GM21786 (cell line): ENCODE data around the gene BMP4.
"Not testable (repeated sequence)": the region's sequence is repeated elsewhere in the genome, so short reads cannot be mapped to it uniquely, and the experiment has no call there.

Source experiments
- ATAC-seq: cut with Tn5 transposase; IDR thresholded peaks from one replicate; pipeline ENCODE4 v1.9.1; 2021; ENCODE audit not compliant: unreplicated experiment

The BMP4 gene

DNA sequence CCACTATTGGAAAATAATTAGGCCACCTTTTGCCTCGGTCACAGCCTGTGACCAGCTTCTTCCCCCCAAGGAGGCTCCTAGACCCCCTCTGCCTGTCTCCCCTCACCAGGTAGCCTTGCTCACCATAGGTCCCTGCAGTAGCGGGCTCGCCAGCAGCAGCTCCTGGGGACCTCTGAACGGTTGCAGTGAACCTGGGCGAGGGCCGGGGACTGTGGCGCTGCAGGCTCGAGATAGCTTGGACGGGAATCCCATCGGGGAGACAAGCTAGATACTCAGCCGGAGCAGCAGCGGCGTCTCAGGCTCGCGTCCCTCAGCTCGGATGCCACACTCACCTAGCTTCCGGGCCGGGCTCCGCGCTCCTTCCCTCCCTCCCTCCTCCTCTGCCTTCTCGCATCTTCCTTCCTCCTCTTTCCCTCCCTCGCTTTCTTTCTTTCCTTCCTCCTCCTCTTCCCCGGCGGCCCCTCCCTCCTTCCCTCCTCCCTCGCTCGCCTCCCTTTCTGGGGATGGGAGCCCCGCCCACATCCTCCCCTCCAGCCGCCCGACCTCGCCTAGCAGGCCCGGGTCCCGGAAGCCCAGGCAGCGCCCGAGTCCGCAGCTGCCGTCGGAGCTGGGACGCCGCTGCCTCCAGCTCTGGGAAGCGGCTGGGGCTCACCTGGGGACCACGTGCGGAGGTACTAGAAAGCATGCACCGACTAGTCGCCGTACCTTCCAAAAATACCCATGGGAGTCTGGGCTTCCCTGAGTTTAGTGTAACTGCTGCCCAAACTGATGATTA lies at the start of gene BMP4:
TSS of gene BMP4 (minus strand) at position 399 of the 775 bp plus-strand sequence. CDS start 4,603 bp downstream, outside the sequence.
- no peak for ATAC-seq

GRCh38 chr14:54003064-54003463 lies 46.4 kb upstream of the BMP4 start:
- ATAC-seq = no peak

- ATAC-seq = no peak
Measured at GRCh38 chr14:54002653-54003052, 46.0 kb upstream of the BMP4 start.

DNA sequence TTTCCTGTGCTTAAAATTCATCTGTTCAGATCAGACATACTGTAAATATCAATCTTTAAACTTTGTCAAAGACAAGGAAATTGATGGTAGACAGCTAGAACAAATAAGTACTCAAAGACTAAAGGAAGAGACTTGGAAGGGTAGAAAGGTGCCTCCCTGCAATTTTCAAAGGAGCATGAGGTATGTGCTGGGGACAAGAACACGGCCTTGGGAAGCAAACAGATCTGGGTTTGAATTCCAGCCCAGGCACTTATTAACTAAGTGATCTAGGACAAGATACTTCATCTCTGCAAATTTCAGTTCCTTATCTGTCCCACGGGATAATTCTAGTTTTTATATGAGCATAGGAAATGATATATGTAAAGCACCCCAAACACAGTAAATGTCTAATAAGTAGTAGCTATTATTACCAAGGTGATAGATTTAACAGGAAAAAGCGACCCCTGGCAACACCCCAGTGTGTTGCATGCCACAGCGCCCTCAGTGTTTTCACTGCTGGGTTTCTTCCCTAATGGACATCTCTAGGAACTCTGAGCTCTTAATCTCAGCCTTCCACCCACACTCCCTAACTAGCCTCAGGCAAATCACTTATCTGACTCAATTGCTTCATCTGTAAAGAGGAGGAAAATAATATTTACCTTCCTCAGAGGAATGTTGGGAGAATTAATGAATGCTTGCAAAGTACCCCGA lies 44.7 kb upstream of the BMP4 start:
- no peak for ATAC-seq

DNA sequence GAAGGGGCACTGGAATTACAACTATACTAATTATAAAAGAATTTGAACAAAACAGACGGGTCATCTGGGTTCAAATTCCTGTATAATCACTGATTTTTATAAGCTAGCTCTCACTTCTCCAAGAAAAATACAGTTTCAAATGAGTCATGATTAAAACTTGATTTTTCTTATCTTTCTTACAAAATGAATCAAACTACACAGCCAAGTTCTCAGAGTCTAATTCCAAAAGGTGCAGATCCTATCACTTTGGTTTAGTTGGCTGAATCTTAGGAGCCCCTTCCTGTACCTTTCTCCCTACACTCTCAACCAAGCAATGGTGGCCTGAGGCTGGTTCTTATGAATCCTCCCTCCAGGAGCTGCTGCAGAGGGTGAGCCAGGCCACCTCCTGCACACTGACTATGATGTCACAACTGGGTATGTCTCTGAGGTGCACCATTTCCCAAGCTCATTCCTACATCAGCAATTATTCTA lies 43.8 kb upstream of the BMP4 start:
- ATAC-seq = no peak

GRCh38 chr14:53999061-53999488 lies 42.5 kb upstream of the BMP4 start:
- ATAC-seq = no peak

- no peak for ATAC-seq
Measured at GRCh38 chr14:53996041-53996440, 39.4 kb upstream of the BMP4 start.

GRCh38 chr14:53993920-53994607 lies 37.4 kb upstream of the BMP4 start:
- no peak for ATAC-seq

GRCh38 chr14:53990978-53991377 lies 34.4 kb upstream of the BMP4 start:
- no peak for ATAC-seq

- ATAC-seq = not testable (repeated sequence)
Measured at GRCh38 chr14:53986718-53987117, 30.1 kb upstream of the BMP4 start.

DNA sequence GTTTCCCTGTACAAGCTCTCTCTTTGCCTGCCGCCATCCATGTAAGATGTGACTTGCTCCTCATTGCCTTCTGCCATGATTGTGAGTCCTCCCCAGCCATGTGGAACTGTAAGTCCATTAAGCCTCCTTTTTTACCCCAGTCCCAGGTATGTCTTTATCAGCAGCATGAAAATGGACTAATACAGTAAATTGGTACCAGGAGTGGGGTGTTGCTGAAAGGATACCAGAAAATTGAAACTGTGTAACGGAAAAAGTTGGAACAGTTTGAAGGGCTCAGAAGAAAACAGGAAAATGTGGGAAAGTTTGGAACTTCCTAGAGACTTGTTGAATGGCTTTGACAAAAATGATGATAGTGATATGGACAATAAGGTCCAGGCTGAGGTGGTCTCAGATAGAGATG lies 28.3 kb upstream of the BMP4 start:
- ATAC-seq = not testable (repeated sequence)

DNA sequence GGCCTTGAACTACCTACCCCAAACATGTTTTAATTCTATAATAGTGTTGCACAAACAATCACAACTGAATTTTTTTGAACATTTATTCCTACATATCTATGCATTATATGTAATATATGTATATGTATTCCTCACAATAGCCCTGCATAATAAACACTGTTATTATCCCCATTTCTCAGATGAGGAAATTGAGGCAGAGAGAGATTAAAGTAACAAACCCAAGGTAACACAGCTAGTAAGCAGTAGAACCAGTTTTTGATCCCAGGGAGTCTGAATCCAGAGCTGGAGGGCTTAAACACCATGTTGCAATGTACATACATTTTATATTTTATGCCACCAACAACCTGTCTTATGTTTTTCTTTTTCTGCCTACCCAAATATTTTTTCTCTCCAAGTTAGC lies 26.5 kb upstream of the BMP4 start:
- ATAC-seq = no peak

DNA sequence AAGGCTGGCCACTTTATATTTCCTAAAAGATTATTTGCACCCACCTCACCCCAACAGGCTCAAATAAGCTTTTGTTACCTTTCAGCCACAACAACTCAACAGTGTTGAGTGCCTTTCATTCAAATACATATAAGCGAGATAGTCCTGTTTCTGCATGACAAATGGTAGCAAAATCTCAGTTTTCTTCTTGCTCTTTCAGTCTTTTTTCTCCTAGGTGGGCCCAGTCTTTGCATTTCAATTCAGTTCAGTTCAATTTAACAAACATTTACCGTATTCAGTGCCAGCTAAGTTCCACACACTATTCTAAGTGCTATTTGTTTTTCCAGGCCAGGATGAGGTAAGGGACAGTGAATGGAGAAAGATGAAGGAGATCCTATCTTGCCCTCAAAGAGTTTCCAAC lies 25.9 kb upstream of the BMP4 start:
- no peak for ATAC-seq

DNA sequence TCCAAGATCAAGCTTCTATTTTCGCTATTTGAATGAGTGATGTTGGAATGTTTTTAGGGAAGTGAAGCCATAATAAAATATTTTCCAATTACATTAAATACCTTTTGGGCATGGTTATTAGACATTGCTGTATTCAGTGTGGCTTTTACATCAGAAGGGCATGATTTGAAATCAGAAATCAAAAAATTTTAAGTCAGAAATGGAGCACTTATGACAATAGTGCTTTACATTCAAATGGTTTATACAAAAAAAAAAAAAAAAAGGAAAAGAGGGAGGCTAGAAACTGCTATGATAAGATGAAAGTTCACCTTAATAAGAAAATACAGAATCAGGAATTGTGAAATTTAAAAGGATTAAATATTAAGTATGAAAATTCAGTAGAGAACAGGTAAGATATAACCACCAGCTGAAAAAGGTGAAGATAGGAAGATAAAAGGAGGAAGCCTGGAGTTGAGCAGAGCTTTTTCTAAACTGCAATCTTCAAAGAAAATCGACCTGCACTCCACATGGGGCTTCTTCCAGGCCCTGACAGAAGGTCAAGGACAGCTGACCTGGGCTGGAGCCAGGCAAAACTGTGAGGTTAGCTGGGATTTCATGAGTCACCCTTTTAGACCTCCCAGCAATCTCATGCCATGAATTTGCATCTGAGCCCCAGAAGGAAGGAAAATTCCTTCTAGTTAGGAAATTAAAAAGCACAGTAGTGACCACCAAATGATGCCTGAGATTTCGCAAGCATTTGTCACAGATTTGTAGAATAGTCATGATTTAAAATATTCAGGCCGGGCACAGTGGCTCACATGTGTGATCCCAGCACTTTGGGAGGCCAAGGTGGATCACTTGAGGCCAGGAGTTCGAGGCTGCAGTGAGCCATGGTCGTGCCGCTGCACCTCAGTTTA lies 23.4 kb upstream of the BMP4 start:
- ATAC-seq = no peak

DNA sequence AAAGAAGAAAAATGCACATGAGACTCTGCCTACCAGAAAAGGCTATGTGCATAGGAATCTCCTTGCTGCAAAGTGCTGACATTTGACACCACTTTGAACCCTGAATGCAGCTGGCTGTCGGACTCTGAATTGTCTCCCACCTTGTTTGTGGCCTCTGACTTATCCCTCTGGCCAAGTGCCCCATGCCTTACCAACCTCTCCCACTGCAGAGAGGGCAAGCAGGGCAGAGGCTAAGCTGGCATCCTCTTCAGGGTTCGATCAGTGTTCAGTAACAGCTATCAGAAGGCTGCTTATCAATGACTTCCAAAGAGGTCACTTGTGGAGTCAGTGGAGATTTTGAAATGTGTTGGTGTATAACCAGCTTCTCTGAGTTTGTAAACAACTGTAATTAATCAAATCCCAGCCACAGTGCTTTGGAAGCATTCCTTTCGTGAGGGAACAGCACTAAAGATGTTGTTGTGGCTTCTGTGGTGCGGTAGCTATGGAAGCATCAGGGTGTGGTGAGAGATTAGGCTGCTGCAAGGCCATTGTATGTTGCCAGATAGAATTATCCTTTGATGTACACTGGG lies 22.6 kb upstream of the BMP4 start:
- ATAC-seq = no peak

DNA sequence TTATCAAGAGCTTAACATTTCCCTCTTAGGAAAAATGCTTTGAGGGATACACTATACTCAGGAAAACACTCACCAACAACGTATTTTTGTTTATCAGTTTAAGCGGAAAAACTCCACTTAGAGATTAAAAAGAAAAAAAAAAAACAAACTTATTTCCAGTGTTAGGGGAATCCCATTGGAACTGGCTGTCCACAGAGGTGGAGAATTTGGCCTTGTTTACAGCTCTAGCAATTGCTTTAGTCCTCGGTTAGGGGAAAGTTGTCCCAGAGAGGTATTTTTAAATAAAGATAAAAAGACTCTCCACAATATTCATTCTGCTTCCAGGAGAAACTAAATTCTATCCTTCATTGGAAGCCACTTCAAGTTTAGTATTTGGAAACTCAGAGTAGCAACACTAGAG lies 21.6 kb upstream of the BMP4 start:
- ATAC-seq = no peak

DNA sequence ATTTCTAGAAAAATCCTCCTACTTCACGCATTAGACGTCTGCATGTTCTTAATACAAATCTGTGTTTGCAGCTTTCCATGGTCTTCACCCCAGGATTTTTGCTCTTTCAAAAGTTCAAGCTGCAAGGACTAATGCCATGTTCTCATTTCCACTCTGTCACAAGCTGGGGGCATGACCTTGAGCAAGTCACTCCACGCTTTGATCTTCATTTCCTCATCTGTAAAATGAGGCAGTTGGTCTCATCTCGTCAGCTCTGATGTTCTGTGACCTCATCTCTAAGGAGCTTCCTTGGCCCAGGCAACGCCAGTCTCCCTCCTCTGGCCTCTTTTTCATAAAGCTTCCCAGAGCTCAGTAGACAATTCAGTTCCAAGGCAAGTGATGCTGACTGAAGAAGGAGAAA lies 18.8 kb upstream of the BMP4 start:
- ATAC-seq = no peak

- no peak for ATAC-seq
Measured at GRCh38 chr14:53971521-53971920, 14.9 kb upstream of the BMP4 start.

- ATAC-seq = no peak
Measured at GRCh38 chr14:53969326-53969725, 12.7 kb upstream of the BMP4 start.

DNA sequence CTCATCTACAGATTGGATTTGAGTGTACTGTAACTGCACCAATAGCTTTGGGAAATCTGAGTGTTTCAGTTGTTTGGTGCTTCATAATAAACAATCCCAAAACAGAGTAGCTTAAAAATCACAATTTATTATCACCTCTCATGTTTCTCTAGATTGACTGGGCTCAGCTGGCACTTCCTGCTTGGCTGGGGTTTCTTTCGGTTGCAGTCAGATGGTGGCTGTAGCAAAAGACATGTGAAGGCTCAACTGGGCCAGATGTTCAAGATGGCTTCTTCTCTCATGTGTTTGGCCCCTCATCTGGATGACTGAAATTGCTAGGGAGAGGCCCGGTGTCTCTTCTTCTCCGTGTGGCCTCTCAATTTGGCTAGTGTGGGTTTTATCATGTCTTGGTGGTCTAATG lies 12.1 kb upstream of the BMP4 start:
- ATAC-seq = no peak
